ENCODE data around the gene DCDC2C.

The DCDC2C gene

DNA sequence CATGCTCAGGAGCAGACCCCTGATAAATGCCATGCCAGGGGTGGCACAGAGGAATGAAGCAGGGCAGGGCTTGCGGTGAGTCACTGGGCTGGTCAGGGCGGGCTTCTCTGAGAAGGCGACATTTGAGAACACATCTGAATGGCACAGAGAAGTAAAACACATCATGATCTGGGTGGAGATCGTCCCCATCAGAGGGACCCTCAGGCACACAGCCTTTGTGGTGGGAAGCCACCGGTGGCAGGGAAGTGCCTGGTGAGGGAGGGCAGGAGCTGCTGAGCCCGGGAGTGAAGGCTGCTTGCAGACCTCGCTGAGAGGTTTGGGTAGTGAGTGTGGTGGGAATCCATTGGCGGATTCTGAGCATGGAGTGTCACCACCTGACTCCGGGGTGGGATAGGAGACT lies 44.5 kb downstream of the DCDC2C start:
- DNase-seq = no peak

DNA sequence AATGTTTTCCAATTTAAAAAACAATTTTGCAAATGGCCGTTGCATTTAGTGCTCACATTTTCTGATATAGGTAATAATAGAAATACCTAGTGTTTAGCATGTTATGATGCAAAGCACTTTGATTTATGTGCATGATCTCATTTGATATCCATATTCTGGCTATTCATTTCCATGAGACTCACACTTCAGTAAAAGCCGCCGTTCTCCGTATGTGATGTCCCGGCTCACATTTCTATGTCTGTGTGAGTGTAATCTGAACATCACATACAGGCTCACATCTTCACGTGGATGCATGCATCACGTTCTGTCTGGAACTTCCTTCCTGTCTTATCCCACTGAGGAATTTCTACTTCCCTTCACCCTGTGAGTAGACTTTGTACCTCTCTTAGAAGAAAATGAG lies 45.8 kb downstream of the DCDC2C start:
- DNase-seq = no peak

DNA sequence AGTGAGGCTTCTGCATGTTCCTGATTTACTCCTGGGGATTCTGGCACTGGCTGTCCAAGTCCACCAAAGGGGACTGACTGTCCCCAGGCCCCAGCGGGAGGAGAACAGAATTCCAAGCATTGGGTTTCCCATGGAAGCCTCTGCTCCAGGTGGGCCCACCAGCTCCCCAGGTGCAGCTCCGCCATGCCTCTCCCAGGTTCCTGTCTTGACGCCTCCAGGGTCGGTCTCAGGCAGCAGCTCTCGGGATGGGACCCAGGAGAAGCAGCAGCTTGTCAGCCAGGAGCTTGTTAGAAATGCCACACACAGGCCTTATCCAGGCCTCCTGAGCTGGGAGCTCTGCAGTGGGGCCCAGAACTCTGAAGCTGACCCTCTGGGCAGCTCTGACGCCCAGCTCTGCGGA lies 47.9 kb downstream of the DCDC2C start:
- no peak for DNase-seq

DNA sequence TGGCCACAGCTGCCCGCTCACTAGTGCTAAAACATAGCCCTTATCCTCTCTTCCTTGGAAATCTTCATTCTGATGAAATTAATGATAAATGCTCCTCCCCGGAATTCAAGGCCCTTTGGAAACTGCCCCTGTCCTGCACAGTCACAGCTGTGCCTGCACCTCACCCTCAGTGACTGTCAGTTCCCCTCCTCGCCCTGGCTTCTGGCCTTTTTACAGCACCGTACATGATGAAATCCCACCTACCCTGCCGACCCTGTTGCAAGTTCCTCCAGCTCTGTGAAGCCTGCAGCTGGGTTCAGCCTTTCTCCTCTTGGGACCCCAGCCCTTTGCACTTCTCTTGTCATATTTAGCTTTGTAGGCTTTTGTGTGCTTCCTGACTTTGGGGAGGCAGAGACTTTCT lies 48.4 kb downstream of the DCDC2C start:
- DNase-seq = no peak

DNA sequence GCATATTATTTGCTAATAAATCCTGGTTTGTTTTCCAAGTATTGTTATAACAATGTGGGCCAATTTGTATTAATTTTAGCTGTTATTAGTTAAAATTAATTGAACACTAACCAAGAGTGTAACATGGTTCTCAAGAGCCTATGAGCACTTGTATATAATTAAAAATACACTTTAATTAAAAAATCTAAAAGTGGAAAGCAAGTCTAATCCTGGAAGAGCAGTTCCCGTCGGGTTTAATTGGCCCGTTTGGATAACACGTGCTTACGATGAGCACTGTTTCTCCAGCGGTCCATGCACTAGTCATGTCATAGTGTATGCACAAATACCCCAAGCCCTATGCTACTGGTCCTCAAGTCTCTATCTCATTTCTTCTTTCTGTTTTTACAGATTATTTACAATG lies 49.0 kb downstream of the DCDC2C start:
- DNase-seq = no peak

DNA sequence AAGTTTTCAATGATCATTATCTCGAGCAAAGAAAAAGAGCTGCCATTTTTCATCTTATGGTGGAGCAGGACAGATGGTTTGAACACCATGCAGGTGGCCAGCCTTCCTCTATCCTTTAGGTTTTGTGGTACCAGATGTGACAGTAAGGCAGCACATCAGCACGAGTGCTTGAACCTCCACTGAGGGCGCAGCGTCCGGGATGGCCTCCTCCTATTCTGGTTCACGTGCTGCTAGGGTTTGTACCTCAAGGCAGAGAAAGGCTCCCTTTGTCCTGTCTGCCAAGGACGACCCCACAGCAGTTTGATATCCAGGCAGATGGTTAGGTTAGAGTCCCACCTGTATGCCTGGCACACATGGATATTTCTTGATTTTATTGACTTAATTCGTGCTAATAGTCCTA lies 50.2 kb downstream of the DCDC2C start:
- DNase-seq = no peak

DNA sequence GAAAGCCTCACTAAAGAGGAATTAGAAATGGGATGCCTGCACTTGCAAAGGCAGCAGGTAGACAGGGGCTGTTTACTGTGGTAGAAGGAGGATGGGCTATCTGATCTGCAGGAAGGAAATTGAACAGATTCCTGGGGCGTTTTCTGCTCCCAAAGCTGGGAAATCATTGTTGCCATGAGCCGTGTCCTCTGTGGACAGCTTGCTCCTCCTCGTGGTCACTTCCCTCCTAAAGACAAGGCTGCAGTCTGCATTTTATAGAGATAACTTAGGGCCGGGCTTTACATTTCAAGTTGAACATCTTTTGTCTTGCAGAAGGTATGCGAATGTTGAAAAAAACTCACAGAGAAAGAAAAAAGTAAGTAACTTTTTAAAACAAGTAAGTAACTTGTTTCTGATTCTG lies 50.9 kb downstream of the DCDC2C start:
- DNase-seq = no peak

DNA sequence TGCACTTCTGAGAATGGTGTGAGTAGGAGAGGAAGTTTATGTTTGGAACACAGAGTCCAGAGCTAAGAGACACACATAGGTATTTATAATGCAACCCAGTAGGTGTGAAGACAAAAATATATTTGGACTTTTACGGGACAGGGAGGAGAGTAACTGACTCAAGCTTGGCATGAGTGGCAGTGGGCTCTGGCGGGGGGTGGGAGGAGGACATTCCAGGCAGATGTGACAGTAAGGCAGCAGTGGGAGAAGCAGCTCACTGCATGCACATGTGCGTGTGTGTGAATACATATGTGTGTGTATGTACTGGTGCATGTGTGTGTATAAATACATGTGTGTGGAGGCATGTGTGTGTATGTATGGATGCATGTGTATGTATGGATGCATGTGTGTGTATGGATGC lies 51.4 kb downstream of the DCDC2C start:
- no peak for DNase-seq

DNA sequence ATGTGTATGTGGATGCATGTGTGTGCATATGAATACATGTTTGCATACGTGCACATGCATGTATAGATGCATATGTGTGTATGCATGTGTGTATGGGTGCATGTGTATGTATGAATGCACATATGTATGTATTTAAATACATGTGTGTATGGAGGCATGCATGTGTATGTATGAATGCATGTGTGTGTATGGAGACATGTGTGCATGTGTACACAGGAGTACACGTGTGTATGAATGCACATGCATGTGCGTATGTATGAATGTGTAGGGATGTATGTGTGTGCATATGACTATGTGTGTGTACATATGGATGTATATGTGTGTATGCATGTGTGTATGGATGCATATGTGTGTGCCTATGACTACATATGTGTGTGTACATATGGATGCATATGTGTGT lies 51.9 kb downstream of the DCDC2C start:
- no peak for DNase-seq

DNA sequence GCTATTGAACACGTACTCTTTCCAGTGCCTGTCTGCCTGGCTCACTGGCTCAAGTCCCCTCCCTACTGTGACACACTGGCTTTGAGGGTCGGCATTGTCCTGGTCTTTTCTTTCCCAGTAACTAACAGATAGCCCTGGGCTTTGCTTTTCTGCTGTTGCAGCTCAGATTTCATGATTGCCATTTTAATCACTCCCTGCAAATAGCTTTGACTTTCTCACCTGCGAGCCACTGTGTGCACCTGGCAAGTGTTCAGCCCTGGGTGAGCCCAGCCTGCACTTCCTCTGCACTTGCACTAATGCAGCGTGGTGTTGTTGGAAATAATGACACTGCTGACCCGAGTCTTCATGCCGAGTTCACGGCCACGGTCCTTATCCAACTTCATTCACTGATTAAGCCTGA lies 52.9 kb downstream of the DCDC2C start:
- no peak for DNase-seq

DNA sequence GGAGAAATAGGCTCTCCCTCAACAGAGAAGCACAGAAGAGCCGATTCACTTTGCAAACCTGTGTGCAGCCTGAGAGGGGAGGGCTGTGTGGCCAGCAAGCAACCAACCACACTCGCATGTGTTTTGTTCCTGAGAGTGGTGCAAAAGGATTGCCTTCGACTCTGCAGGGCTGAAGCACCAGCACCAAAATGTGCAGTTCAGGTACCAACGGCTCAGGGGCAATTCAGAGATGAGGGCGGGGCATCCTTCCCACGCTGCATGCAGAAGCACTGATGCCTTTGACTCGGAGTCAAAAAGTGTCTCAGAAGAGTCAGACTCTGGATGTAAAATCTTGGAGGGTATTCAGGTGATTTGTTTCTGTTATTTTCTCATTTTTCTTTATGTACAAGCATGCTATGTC lies 55.5 kb downstream of the DCDC2C start:
- DNase-seq = no peak

DNA sequence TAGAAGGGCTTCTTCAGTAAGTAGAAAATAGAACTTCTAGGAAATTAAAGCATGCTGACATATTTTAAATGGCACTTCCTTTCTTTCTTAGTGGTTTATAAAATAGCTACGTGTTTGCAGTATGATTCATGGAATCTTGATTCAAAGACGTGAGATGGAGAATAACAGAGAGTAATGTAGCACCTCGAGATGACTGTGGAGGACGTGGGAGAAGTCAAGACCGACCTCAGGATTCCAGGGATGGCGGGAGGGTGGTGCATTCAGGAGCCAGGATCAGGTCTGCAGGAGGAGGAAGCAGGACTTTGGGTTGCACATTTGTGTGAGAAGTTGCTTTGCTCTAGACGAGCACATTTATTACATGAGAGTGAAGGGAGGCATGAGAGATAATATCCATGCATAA lies 56.0 kb downstream of the DCDC2C start:
- DNase-seq = no peak

DNA sequence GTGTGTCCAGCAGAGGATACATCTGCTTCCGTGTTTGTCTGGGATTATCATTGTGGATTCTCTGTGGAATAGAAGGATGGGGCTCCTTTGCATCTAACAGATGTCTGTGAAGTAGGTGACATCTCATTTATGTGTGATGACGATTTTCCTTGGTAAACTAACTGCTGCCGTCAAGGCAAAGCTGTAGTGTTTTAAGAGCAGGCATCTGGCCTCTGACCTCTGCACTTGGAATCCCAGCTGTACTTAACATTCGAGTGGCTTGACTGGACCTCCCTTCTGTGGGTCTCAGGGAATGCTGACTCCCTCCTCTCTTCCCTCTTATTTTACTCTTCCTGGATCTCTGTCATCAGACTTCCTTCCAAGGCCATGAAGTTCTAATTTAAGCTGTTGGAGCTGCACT lies 56.4 kb downstream of the DCDC2C start:
- DNase-seq = no peak

DNA sequence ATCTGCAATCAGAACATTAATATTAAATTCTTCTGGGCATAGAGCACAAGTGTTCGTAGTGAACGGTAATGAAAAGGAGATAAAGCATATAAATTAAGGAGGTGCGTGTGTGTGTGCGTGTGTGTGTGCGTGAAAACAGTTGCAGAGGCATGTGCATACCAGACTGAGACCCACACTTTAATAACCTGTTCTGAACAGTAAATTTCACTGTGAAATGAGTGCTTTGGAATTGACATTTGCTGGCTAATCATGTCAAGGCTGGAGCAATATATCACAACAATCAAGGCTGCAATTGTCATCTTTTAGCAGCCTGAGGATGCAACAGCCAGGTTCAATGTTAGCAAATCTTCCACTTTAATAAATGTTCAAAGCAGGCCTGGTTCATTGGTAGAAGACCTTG lies 57.9 kb downstream of the DCDC2C start:
- DNase-seq = no peak

DNA sequence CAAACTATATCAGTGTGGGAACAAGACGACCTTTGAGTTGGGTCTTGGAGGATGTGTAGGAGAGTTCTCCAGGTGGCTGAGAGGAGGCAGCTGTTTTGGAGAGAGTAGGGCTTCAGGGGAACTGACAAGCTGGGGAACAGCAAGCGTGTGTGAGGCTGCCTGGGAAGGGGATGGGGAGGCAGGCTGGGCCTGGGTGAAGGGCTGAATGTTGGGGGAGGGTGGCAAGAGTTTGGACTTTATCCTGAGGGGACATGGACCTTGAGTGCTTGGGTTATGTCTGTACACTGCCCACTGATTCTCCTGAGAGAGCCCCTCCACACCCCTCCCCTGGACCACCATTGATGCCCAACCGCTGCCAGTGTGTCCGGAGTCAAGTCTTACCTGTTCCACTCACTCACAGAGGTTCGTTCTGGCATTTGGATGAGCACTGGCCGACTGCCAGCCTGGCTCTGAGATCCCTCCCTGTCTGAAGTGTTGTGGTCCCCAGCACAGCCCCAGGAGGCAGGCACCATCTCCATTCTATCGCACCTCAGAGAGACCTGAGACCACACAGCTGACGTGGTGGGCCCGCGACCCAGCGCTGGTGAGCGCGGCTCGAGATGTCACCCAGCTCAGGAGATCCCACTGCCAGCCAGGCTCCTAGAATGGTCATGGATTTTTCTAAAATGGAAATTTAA lies 59.5 kb downstream of the DCDC2C start:
- no peak for DNase-seq

DNA sequence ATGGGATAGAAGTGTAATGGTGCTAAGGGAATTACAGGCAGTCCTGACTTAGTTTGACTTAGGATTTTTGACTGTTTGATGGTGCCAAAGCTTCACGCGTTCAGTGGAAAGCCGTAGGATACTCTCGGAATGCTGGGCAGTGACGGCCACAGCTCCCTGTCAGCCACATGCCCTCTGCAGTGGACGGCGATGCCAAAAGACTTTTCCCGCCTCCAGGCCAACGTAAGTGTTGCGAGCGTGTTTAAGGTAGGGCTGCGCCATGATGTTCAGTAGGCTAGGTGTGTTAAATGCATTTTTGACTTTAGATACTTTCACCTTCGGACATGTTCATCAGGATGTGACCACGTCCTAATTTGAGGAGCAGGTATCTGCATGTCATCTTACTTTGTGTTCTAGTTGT lies 63.4 kb downstream of the DCDC2C start:
- no peak for DNase-seq

DNA sequence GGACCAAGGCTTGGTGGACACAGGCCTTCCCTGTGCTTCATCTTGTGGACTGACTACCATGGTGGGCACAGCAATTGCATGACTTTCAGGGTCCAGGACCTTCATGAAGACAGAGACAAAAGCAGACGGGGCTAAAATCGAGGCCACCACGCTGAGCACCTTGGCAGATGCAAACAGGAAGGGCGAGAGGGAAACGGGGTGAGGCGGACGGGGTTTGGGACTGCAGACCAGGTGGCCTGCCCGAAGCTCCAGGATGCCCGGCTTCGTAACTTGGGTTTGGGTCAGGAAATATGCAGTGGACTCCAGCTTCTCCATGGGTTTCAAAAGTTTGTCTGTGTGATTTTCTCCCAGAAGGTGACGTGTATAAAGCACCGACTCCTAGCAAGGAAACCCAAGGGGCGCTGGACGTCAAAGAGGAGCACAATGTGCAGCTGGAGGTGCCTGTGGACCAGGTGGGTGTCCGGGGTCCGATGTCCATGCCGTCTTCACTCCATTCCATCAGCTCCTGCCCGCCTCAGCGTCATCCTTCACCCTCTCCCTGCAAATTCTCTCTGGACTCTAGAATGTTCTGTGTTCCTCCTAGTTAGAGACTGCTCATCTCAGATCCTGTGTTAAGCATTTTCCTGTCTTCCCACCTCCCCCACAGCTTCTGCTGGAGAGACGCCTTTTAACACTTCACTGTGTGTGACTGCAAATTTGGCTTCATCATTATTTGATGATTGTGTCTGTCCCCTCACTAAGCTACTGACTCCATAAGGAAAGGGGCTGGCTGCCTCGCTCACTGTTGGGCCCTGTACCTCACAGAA lies 65.8 kb downstream of the DCDC2C start:
- DNase-seq = no peak

DNA sequence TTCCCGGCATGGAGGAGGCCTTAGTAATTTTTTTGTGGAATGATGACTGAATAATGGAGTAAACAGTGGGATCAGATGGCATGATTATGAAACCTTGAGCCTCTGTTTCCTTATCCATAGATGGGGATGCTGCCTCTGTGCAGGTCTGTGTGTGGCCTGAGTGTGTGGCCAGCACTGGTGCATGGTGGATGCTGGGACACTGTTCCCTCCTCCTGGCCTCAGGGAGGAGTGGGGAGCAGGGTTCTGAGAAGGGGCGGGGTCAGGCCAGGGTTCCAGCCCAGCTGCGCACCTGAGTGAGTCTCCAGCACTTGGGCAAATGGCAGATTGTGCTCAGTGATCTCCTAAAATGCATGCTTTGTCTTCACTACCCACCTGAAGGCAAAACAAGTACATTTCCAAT lies 66.4 kb downstream of the DCDC2C start:
- no peak for DNase-seq

DNA sequence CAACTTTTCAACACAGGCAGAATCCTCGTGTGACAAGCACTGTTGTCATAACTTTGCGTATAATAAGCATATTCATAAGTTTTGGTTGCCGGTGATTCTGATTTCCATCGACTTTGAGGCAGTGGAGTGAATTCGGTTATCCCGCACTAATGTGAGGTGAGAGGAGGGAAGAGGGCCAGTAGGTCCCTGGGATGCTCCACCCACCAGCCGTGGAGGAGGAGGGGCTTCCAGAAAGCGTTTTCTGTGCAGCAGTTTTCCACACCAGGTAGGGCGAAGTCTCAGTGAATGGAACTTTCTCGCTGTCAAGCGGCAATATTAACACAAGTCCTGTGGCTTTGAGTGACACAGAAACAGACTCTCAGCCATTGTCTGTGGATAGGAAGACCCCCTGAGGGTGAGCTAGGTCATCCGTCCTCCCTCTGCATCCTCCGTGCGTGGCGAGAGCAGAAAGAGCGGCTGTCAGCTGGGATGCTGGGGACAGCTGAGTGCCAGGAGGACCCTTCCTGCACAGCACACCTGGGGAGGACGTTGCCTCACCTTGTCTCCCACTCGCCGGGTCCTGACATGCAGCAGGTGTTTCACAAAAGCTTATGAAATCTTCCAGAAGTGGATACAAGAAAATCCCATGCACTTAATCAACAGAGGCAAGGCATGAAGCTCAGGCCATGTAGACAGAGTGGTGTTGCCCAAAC lies 67.5 kb downstream of the DCDC2C start:
- DNase-seq = no peak

DNA sequence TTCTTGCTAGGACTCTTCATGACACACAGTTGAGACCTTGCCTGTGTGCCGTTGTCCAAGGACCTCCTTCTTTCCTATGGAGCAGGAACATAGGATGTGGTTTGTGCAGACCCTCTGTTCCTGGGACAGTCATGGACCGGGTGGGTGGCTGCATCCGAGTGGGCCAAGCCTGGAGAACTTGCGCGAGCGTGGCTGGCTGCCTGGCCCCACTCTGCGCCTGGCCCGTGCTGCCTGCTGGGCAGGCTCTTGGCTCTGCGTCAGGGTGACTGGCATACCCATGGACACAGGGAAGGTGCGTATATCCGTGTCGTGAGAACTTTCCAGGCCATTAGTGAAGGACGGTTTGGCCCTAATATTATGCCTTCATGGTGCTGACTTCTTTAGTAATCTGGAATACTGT lies 68.2 kb downstream of the DCDC2C start:
- DNase-seq = no peak

DNA sequence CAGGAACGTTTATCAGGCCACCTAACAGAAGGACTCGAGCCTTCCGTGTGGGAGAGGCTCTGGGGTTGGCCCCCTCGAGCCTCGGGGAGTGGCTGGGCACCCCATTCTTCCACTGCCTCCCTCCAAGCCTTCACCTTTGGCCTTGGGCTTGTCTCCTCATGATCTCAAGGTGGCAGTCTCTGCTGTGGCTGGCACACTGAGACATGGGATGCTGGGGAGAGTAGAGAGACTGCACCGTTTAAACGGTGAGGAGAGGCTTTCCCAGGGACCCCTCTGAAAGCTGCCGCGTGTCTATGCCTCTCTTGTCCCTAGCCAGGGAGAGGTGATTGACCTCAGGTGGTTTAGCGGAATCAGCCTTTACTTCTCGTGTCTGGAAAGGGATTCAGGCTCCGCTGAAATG lies 71.0 kb downstream of the DCDC2C start:
- no peak for DNase-seq

DNA sequence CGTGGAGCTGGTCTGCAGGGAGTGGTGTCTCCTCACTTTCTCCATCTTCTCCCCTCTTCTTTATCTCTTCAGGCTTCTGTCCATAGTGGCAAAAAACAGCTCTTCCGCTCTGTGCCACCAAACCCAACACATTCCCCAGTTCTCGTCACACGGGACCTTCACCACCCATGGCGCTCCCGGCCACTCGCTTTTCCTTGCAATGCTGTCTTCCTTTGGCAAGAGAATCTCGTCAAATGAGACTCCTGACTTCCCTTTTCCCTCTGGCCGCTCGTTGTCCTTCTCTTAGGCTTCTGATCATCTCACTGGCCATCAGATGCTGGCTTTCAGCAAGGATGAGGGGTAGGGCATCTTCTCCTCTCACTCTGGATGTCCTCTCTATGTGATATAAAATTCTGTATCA lies 72.9 kb downstream of the DCDC2C start:
- DNase-seq = no peak

DNA sequence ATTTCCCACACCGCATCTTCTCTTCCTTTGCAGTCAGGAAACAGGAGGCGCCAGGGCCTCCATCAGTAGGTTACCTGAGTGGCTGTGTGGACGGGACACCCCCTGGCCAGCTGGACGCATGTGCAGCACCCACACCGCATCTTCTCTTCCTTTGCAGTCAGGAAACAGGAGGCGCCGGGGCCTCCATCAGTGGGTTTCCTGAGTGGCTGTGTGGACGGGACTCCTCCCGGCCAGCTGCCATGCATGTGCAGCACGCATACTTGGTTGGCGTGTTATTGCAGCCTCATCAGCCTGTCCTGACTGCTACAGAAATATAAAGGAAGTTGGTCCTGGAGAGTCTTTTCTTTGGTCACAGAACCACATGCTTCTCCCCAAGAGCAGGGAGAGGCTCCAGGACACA lies 74.6 kb downstream of the DCDC2C start:
- DNase-seq = no peak

DNA sequence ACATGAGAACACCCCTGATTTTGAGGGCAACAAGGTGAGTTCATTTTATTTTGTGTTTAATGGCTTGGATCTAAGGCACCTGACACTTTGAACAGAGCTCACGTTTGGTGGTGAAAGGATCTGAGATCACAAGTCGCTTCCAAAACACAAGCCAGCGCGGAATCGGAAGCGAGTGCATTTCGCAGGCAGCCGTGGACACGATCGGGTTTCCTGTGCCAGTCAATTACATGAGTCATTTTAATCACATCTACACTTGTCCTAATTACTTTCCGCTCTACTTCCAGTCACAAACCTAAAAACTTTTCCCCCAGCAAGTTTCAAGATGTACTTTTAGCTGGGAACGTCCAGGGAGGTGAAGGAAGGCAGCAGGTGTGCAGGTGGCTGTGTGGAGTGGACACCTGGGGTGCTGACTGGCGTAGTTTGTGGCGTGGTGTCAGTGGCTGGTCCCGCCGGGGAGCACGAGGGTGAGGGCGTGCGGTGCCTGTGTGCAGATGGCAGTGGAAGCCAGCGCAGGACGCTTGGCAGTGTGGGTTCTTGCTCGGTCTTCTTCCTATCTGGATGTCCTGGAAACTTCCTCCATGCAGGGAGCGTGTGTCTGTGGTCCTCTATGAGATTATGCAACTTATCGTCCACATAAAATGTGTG lies 75.6 kb downstream of the DCDC2C start:
- DNase-seq = no peak
